HG03097 (cell line): ENCODE data around the gene GRB2.
"Not testable (repeated sequence)": the region's sequence is repeated elsewhere in the genome, so short reads cannot be mapped to it uniquely, and the experiment has no call there.

ENCODE experiments used
- ATAC-seq: cut with Tn5 transposase; IDR thresholded peaks from one replicate; pipeline ENCODE4 v1.9.1; 2021; ENCODE audit not compliant: unreplicated experiment, low FRiP score

GRB2 gene

DNA sequence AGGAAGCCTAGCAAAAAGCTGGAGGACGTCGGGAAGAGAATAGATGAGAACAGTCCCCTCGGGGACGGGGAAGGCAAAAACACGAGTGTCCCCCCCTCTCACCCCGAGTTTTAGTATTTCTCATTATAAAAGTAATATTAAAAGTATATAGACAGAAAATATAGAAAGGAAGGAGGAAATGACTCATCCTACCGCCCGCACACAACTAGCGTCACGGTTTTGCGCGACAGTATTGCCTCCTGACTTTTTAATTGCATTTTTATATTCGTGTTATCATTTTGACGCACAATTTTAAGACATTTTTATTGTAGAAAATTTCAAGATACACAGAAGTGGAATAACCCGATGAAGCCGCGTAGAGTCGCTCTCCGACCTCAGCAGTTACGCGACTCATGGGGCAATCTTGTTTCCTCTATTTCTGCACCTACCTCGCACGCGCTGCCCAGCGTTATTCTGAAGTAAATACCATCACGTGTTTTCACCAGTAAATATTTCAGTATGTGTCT, 115.6 kb downstream of the GRB2 start:
- ATAC-seq = peak; percentile 25

DNA sequence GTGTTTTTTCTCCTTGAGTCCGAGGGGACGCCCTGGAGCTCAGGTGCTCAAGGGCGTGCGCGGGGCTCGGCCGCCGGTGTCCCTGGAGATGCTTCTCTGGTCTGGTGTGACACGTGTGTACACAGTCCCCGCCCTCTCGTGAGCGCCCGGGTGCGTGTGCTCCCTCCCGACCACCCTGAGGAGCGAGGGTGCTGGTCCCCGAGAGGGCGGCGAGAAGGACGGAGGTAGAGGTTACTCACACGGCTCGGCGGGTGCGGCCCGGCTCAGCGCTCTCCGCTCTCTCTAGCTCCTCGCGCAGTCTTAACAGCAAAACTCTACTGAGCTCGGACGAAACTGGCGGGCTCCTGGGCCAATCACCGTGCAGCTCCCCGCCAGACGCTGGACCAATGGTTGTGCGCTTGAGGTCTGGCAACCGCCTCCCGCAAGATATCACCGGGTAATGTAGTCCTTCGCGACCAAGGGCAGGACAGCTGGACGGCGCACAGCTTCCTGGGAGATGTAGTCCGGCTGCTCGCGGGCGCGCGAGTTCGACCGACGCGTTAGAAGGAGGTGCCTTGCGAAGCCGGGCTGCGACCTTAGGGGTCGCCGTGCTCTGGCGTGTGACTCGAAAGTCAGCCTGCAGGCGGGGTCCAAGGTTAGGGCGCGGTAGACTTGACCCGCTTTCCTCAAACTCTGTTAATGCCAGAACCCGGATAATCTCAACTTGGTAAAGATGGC, 116.2 kb downstream of the GRB2 start, which contains the start of gene SLC25A19:
TSS of gene SLC25A19 (minus strand) at position 319 of the 717 bp plus-strand sequence. CDS start 2,669 bp downstream, outside the sequence.
- ATAC-seq = peak; percentile 86

DNA sequence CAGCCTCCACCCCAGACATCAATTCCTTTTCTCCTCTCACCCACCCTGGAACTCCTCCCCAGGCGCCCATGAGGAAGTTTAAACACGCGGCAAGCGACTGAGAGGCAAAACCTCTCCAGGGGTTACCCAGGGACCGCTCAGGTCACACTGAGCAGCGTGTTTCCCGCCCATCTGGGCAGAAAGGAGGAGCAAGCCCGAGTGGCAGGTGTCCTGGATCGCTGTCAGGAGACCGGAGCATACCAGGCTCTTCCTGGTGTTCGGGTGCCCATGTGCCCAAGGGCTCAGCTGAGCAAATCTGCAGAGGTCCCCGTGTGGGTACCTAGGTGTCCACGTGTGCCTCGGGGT, 116.7 kb downstream of the GRB2 start:
- no peak for ATAC-seq

DNA sequence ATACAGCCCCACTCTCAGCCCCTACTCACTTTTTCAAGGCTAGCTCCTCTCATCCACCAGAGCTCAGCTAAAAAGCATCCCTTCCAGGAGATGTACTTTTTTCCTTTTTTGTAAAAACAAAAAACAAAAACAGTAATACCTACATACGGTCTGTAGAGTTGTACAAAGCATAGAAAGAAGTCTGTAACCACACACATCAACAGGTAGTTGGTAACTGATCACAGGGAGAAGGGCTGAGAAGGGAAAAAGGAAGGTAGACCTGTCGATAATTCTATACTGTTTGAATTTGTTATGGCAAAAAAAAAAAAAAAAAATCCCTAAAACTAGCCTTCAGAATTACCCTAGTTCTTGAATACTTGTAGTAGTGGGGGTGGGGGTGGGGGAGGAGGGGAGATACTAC, 117.1 kb downstream of the GRB2 start:
- no peak for ATAC-seq

DNA sequence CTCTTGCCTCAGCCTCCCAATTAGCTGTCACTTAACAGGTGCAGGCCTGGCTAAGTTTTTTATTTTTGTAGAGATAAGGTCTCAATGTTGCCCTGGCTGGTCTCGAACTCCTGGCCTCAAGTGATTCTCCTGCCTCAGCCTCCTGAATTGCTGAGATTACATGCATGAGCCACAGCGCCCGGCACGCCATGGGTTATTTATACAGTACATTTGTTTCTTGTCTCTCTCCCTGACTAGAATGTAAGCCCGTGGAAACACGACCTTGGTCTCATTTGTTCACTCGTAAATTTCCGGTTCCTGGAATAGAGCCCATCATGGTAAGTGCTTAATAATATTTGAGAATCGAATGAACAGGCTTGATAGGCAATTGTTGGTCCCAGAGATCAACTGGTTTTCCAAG, 118.3 kb downstream of the GRB2 start:
- no peak for ATAC-seq

DNA sequence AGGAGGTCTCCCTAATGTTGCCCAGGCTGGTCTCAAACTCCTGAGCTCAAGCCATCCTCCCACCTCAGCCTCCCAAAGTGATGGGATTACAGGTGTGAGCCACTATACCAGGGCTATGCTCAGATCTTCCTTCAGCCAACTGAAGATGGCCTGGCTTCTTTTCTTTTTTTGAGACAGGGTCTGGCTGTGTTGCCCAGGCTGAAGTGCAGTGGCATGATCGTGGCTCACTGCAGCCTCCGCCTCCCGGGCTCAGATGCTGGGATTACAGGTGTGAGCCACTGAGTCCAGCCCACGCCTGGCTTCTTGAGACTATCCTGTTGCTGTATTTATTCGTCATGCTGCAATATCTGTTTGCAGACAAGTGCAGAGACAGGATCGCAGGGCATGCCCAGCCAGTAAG, 120.4 kb downstream of the GRB2 start:
- ATAC-seq = no peak

DNA sequence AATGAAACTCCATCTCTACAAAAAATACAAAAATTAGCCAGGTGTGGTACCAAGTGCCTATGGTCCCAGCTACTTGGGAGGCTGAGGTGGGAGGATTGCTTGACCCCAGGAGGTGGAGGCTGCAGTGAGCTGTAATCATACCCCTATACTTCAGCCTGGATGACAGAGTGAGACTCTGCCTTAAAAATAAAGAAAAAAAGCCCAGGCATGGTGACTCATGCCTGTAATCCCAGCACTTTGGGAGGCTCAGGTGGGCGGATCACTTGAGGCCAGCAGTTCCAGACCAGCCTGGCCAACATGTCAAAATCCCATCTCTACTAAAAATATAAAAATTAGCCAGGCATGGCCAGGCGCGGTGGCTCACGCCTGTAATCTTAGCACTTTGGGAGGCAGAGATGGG, 125.3 kb downstream of the GRB2 start:
- ATAC-seq = not testable (repeated sequence)

DNA sequence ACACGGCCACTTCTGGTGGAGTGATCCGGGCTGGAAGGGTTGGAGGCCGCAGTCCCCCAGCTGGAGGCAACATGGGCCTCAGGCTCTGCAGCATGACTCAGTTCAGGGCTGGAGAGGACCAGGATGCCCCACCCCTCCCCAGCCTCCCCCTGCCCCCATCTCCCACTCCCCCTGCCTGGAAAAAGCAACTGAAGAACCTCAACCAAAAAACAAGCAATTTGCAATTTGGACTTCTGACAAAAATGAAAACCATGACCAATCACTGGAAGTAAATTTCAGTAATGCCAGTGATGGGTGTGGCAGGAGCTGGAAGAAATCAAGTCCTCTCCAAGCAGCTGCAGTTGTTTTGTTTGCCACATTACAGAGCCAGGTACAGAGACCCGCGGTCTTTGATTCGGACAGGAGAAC, 127.8 kb downstream of the GRB2 start:
- no peak for ATAC-seq

DNA sequence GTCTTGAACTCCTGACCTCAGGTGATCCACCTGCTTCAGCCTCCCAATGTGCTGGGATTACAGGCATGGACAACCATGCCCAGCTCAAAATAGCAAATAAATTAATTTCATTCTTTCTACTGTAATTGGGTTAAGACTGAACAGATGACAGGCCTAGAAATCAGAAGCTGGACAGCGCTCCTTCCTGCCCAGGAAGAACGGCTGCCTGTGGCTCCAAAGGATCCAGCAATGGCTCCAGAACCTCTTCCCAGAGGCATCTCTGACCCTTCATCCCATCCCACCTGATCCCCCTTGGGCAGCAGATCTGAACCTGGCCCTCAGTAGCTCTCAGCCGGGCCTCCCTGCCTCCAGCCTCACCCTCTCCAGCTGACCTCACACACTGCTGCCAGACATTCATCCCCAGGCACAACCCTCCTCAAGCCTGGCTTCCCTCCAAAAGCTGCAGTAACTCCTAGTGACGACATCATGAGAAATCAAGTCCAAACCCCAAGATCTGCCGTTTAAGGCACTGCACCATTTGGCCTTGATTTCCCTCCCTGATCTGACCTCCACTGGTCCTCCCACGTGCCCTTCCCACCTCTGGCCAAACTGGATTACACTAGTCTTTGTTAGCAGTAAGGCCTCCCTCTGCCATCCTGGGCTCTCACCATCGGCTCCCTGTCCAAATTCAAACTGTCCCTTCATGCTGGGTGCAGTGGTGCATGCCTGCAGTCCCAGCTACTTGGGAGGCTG, 131.3 kb downstream of the GRB2 start:
- no peak for ATAC-seq

DNA sequence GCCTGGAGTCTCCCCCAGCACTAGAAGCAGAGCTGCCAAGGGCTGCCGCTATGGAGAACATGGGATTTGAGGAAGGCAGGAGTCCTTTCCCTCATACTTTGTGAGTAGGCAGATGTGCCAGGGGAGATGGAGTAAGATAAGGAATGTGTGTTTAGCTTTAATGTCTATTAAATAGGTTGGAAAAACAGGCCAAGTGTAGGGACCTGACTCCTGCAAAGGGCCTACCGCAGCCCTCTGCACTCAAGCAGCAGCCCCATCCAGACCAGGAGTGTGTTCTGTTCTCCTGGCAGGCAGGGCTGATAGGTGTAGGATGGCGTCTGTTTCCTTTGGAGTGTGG, 132.7 kb downstream of the GRB2 start:
- ATAC-seq = no peak

DNA sequence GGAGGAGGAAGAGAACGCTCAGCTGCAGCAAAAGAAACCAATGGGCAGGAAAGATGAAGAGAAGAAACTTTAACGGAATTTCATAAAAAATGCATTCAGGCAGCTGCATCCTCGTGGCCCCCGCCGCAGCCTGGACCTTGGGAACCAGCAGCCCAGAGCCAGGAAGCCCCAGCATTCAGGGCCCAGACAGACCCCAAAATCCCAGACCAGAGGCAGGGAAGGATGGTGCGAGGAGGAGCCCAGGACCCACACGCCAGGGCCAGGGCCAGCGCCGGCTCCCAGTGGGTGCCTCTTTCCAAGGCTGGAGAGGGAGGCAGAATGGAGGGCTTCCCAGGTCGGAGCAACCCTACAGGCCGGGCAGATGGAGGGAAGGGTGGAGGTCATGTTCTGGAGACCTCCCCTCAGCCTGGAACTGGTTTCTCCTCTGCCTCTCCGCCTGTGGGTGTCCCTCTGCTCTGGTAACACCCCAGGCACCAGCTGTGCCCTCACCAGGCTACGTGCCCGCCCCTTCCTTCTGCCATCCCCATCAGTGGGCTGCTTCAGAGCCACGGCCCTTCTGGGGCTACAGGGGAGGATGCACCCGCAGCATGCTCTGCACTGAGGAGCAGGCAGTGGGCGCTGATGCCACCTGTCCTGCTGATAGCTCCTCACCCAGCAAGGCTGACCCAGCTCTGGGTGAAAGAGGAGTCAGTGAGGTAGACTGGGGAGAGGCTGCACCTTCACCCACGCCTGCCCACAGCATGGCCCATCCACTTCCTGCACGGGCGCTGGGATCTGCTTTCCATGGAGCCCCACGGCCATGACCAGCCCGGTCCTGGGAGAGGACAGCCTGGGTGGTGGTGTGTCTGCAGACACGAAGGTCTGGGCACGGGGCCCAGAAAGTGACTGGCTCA, 133.3 kb downstream of the GRB2 start:
- ATAC-seq = no peak

DNA sequence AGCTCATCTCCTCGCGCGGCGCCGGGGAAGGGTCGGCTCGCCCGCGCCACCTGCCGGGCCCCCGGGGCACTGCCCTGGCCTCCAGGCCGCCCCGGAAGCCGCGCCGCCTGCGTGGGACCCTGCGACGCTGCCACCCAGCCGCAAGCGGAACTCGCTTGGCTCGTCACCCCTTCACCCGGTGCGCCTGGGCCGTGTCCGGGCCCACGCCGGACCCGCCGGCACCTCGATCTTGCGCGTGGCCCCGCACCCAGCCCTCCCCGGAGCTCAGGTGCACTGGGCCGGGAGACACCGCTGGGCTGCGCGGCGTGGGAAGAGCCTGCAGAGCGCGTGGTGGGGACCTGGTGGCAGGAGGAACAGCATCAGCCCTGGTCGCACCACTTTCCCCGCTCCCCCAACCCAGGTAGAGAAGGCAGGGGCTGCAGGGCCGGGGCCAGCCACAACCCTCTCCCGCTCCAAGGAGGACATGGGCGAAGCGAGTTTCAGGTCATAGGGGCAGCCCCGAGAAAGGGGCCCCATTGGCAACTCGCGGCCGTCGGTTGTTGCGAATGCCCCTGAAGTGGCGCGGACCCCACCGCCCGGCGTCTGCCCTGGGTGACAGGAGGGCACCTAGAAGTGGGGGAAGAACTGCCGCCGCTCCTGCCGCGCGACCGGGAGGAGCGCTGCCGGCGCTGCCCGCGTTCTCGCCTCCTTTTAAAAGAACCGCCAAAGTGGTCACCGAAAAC, 134.1 kb downstream of the GRB2 start:
- ATAC-seq = peak; percentile 65

DNA sequence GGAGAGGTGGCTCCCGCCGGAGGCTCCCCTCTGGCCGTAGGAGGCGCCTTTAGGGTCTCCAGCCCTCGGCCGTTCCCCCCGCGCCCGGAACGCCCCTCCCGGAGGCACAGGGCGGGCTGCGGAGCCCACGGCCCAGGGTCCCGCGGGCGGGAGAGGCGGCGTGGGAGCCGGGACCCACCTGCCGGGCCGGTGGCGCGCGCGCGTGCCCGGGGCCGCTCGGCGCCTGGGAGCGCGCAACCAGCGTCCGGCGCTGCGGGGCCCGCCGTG, 134.6 kb downstream of the GRB2 start, which contains the start of gene MIF4GD:
TSS of gene MIF4GD (minus strand) at position 266 of the 267 bp plus-strand sequence. CDS start 1,036 bp downstream, outside the sequence.
- peak; percentile 16 for ATAC-seq

DNA sequence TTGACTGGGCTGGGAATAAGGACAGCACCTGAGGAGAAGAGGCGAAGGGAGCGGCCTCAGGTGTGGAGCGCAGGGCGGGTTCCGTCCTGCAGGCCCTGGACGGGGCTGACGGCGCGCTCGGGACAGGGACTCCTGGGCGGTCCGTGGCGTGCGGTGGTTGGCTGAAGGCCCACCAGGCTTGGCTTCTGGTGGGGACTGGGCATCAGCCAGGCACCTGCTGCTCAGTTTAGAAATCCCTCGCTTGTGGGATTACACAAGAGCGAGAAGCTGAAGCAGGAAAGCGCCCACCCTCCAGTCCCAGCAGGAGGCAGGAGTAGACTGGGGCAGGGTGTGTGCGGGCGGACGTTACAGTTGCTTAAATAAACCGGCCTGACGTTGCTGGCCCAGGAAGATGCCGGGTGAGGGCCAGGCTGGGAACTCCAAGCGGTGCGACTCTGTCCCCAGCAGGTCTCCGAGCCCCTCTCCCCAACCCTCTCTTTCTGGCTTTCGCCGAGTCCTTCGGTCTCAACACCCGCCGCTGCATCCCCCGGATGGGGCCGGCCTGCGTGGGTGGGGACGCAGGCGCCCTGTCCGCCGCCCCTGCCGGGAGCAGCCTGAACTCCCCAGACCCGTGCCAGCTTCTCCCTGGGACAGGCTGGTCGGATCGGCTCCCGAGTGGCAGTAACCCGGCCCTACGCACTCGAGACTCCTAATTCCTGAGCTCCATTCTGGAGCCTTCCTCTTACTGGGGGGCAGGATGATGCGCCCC, 135.1 kb downstream of the GRB2 start:
- ATAC-seq = peak; percentile 25

DNA sequence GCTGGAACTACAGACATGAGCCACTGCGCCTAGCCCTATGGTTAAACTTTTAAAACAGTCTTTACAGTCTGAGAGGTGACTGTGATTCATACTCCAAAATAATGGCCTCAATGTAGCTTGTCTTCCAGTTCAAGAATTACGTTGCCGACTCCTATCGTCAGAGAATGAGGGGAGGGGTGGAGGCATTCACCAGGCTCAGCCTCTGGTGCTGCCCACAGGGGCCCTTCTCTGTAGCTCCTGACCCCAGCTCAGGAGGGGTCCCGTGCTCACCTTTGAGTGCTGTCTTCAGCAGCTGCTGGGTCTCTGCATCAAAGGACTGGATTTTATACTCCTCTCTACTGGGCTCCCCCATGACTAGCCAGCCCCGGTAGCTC, 135.6 kb downstream of the GRB2 start:
- no peak for ATAC-seq
